ENCODE data around the gene BCL11B. TPM values are rescaled to one million over a fixed set of nuclear protein-coding genes. Genes with fewer than 3 reads are reported as not detected.

BCL11B gene
- total and polyA plus RNA-seq, 2 of the 8 experiments (the other 6 are each of a cell fraction or from before 2014, with no cell fraction given) = 0.63 to 5.9 TPM

DNA sequence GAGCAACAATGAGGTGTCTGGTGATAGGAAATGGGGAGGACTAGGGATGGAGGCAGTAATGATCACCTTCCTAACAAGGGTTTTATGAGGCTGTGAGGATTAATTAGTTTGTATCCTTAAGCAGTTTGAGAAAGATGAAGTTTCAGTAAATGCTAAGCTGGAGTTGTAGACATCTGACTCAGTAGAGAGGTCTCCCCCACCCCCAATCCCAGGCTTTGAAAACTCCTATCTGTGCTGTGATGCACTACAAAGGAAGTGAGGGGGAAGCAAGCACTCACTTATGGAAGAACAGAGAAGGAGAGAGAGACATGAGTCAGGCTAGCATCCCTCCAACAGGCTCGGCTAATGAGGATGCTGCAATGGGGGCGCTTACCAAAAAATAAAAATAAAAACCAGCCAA is 5.5 kb upstream of the BCL11B start:
- no peak for TF ChIP-seq SIX5 (IDR thresholded peaks at IDR 0.05; ENCODE audit: low read depth, low read length)
- TF ChIP-seq JUND (IDR thresholded peaks at IDR 0.05; ENCODE audit: low read length) = no peak
- TF ChIP-seq POU5F1 (IDR thresholded peaks at IDR 0.05; ENCODE audit: low read depth, low read length) = no peak
- TF ChIP-seq ZNF274 (IDR thresholded peaks at IDR 0.05; ENCODE audit: borderline replicate concordance, extremely low read depth, low read length) = no peak
- TF ChIP-seq RFX5 (IDR thresholded peaks at IDR 0.05; ENCODE audit: borderline replicate concordance, low read depth, low read length) = no peak
- no peak for TF ChIP-seq CHD1 (IDR thresholded peaks at IDR 0.05; ENCODE audit: low read depth, low read length)
- TF ChIP-seq CTBP2 (IDR thresholded peaks at IDR 0.05; ENCODE audit: borderline replicate concordance, insufficient read depth, insufficient read length, low read length) = no peak
- no peak for TF ChIP-seq HDAC6 (IDR thresholded peaks at IDR 0.05; ENCODE audit: low read depth, low read length)
- TF ChIP-seq GTF2F1 (IDR thresholded peaks at IDR 0.05; ENCODE audit: borderline replicate concordance, low read depth, low read length) = no peak
- no peak for TF ChIP-seq CEBPB (IDR thresholded peaks at IDR 0.05; ENCODE audit: low read depth, low read length)
- no peak for TF ChIP-seq SP4 (IDR thresholded peaks at IDR 0.05; ENCODE audit: low read length)
- TF ChIP-seq SAP30 (IDR thresholded peaks at IDR 0.05; ENCODE audit: insufficient read depth, insufficient replicate concordance, low read length) = no peak
- TF ChIP-seq, protein P1, sequence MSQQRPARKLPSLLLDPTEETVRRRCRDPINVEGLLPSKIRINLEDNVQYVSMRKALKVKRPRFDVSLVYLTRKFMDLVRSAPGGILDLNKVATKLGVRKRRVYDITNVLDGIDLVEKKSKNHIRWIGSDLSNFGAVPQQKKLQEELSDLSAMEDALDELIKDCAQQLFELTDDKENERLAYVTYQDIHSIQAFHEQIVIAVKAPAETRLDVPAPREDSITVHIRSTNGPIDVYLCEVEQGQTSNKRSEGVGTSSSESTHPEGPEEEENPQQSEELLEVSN (IDR thresholded peaks at IDR 0.05) = no peak
- no peak for TF ChIP-seq SIRT6 (IDR thresholded peaks at IDR 0.05; ENCODE audit: low read length)
- Histone ChIP-seq H4K5ac (ENCODE audit: insufficient read length, low read depth, low read length) (no peak overlapping the region), H2BK12ac (ENCODE audit: low read depth, low read length) (no peak overlapping the region), H3K4ac (replicated peaks; ENCODE audit: insufficient read length, low read depth, low read length) (no peak overlapping the region), H3K36me3 (ENCODE audit: control insufficient read depth in 2 of 4, insufficient read depth in 4 of 4, low read length in 3 of 4) (no peaks in the 10 kb centered on the region), H4K20me1 (replicated peaks in 1 of 2; ENCODE audit: control insufficient read depth in 1 of 2, insufficient read depth in 2 of 2, low read length in 2 of 2) (no peaks in the 10 kb centered on the region), H2BK20ac (ENCODE audit: low read length) (no peak overlapping the region), H2AFZ (ENCODE audit: low read length) (no peak overlapping the region), H3K9me3 (ENCODE audit: insufficient read depth in 2 of 2, low read depth in 1 of 2, low read length in 1 of 2) (no peaks in the 10 kb centered on the region), H3K79me2 (ENCODE audit: control insufficient read depth in 1 of 2, insufficient read depth in 2 of 2, low read length in 2 of 2) (no peaks in the 10 kb centered on the region), H3K18ac (ENCODE audit: extremely low read depth, low read length) (no peak overlapping the region), H3K14ac (ENCODE audit: insufficient read length) (no peak overlapping the region), H3K56ac (replicated peaks; ENCODE audit: insufficient read length, low read depth, low read length) (no peak overlapping the region), H3K9ac (replicated peaks in 1 of 4; ENCODE audit: extremely low read depth in 1 of 4, low read depth in 3 of 4, low read length in 3 of 4) (no peak overlapping the region), H4K8ac (ENCODE audit: extremely low read depth, insufficient read depth, low read length) (no peak overlapping the region), H3K4me1 (replicated peaks in 1 of 4; ENCODE audit: control insufficient read depth in 3 of 4, insufficient read depth in 4 of 4, low read length in 3 of 4) (peaks cover 2 to 10% (median 4%) of the 10 kb centered on the region in 4 experiments; a peak in 6 of 7 replicates), H3K23ac (ENCODE audit: insufficient read length) (no peak overlapping the region), H3K4me3 (ENCODE audit: extremely low read depth in 1 of 4, insufficient read depth in 2 of 4, low read depth in 3 of 4, low read length in 4 of 4) (no peak overlapping the region), H4K91ac (replicated peaks; ENCODE audit: insufficient read length, low read length) (no peak overlapping the region), H2AK5ac (ENCODE audit: low read depth, low read length) (no peak overlapping the region), H3K23me2 (ENCODE audit: low read depth, low read length) (peaks cover 19% of the 10 kb centered on the region), H3K27me3 (replicated peaks in 1 of 4; ENCODE audit: control insufficient read depth in 3 of 4, extremely low read depth in 1 of 4, insufficient read depth in 3 of 4, low read length in 3 of 4) (peaks cover 0 to 6% (median 1%) of the 10 kb centered on the region in 4 experiments; a peak in 2 of 7 replicates), H2BK15ac (ENCODE audit: low read length) (no peak overlapping the region), H2BK5ac (ENCODE audit: low read depth, low read length) (no peak overlapping the region), H2BK120ac (replicated peaks; ENCODE audit: low read depth, low read length) (no peak overlapping the region), H3K4me2 (ENCODE audit: insufficient read depth in 1 of 2, low read depth in 2 of 2, low read length in 2 of 2) (0 out of 4 replicates have a peak overlapping the region, but pooled peaks have one; percentile 34 to 38), H3K79me1 (ENCODE audit: low read depth, low read length) (no peaks in the 10 kb centered on the region), H3K27ac (ENCODE audit: low read depth, low read length) (no peak overlapping the region)
- DNase-seq (ENCODE audit: low read depth in 1 of 2, low spot score in 2 of 2) (no peak), FAIRE-seq (no peak)
- ChIA-PET POLR2A (ENCODE audit: partially characterized antibody) (interaction anchor here (1.8 to 2.0 kb wide), 2 partner anchors 10 to 12 kb away, joined by 5 read pairs; no protein-coding TSS in a partner anchor), CTCF (ENCODE audit: partially characterized antibody) (interaction anchor here (0.6 to 2.2 kb wide), 11 partner anchors 9 to 1122 kb away, joined by 3 to 10 read pairs (median 5); no protein-coding TSS in a partner anchor)
- WGBS, 2 experiments (ENCODE audit: extremely low coverage in 1 of 2, insufficient coverage in 1 of 2, insufficient read length in 1 of 2, insufficient replicate concordance in 2 of 2, low coverage in 1 of 2, low lambda C conversion rate in 2 of 2, missing lambda C conversion rate in 1 of 2) = 51% methylated on average over 2 of the region's 2 CpGs; no CpG with 5 or more reads in 1 of the 2 experiments

All from H1 (cell line).